Stimulated activated CD4-positive, alpha-beta T cell treated with anti-CD3 and anti-CD28 coated beads, Interleukin-15, amount 100 ng/mL, for 24 hours (primary cell): ENCODE data around the gene GALNT9.

Experiments used
- DNase-seq: peaks from one replicate; pipeline ENCODE4 v3.0.0-alpha.2; 2020

Gene GALNT9

GRCh38 chr12:132194556-132194955 is 134.8 kb downstream of the GALNT9 start:
- no peak for DNase-seq

DNA sequence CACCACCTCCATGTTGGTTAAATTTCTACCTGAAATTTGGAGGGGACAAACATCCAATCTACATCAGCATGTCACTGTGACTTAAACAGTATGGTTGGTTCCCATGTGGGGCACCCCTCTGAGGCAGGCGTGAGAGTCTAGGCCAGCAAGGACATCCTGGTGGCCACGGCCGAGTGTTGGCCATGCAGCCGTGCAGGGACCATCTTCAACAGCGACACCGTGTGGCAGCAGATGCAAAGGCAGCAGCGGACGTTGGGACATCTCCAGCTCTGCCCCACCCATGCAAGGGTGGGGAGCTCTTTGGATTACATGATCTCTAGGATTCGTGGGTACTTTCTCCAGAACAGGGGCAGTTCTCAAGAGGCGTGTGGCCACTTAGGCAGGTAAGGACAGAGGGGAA is 135.3 kb downstream of the GALNT9 start:
- peak; percentile 36 for DNase-seq

DNA sequence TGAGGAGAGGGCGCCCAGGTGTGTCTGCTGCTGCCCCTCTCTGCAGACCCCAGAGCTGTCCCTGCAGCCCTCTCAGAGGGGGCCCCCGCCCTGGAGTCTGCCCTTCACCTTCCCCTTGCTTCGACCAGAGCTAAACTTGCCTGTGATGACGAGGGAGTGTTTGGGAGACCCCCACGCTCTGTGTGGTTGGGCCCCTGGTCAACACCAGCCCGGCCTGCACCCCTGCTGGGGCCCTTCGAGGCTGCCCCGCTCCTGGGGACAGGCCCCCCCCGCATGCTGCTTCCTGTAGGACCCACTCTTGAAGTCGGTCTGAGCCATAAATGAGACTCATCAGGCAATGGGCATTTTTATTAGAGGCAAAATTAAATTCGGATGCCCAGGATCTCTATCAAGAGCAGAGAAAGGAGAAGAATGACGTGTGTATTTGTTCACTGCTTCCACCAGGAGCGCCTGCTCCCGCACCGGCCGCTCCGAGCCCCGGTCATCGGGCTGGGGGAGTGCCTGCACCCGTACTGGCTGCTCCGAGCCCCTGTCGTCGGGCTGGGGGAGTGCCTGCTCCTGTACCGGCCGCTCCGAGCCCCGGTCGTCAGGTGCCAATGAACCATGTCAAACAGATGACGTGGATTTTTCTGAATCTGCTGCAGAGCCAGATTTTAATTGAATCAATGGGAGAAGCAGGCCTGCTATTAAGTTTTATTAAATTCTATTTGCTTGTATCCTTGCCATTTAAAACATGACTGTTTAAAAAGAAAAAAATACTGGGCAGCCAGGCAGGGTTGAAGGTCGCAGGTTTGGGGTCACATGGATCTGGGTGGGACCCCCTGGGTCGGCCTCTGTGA is 137.5 kb downstream of the GALNT9 start:
- no peak for DNase-seq

- DNase-seq: no peak
These were observed 138.4 kb downstream of the GALNT9 start for GRCh38 chr12:132190834-132191500.

DNA sequence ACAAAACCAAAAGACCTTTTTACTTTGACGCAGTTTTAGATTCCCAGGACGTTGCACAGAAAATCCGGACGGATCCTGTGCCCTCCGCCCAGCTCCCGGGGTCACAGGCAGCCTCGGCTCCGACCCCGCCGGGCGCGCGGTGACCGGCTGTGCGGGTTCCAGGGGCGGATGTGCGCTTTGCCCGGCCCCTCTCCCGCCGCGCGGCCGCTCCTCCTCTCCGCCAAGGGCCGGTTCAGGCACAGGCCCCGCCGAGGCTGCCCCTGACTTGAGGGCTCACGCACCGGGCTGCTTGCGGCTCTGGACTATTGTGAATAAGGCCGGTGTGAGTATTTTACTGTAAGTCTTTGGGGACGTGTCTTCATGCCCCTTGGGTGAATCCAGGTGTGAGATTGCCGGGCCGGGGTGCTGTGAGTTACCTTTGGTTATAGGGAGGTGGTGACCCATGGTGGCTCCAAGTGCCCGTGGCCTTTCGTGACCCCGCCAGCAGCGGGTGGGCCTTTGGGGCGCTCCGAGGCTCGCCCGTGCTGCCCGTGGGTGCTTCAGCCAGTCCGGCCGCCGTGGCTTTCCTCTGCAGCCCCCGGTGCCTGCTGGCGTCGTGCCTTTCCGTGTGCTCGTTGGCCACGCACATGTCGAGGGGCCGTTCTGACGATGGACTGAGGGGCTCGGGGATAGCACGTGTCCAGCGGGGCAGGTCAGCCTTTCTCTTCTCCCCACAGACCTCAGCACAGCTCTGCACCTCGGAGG is 139.2 kb downstream of the GALNT9 start:
- no peak for DNase-seq

DNA sequence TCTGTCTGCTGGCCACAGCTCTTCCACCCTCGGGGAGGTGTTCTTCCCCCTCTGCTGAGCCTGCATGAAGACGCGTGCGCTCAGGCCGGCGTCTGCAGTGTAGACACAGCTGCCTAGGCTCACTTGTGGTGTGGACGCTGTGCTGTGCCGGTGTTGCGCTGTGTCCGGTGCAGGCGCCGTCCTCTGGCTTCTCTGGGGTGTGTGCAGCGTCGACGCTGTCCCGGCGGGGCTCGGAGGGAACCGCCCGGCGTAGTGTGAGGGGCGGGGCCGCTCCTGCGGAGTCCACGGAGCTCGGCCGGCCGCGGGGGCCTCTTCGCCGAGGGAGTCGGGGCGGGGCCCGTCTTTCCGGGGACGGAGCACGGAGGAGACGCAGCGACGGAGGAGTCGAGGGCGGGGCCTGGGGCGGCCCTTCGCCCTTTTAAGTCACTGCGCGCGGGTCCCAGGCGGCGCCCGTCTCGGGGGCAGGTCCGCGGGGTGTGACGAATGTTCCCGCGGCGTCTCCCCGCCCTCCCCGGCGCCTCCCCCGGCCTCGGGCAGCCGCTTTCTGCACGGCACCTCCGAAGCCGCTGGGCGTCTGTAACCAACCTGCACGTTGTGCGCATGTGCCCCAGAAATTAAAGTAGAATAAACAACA is 139.9 kb downstream of the GALNT9 start:
- peak; percentile 97 for DNase-seq

DNA sequence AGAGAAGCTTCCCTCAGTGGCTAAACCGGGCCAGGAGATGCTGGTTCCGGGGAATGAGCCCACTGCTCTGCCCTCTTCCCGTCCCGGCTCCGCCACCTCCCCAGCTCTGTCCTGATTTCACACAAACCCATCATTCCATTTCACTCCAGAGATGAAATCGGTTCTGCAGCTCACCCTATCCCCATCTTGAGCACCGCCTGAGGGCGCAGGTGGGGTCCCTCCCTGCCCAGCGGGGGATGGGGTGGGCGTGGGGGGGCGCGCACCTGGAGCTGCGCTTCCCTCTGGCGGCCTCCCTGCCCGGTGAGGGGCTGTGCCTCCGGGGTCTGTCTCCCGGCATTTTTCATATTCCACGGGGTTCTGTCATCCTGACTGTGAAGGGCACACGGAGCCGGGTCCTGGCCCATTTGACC is 140.5 kb downstream of the GALNT9 start:
- DNase-seq: no peak

DNA sequence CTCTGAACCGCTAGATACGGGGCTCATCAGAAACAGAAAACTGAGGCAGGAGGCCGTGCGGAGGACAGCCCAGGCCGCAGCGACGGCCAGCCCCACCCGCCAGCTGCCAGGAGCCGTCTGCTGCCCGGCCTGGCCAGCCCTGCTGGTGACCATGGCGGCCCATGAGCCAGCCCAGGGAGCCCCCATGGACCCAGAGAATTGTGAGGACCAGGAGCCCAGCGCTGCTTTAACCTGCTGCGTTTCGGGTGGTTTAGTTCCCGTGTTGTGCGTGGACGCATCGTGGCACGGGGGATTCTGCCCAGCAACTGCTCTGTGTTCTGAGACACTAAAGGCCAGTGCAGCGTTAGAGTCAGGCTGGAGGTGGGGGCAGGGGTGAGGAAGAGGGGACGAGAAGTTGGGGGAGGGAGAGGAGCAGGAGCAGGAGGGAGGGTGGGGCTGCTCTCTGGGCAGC is 140.9 kb downstream of the GALNT9 start:
- no peak for DNase-seq

DNA sequence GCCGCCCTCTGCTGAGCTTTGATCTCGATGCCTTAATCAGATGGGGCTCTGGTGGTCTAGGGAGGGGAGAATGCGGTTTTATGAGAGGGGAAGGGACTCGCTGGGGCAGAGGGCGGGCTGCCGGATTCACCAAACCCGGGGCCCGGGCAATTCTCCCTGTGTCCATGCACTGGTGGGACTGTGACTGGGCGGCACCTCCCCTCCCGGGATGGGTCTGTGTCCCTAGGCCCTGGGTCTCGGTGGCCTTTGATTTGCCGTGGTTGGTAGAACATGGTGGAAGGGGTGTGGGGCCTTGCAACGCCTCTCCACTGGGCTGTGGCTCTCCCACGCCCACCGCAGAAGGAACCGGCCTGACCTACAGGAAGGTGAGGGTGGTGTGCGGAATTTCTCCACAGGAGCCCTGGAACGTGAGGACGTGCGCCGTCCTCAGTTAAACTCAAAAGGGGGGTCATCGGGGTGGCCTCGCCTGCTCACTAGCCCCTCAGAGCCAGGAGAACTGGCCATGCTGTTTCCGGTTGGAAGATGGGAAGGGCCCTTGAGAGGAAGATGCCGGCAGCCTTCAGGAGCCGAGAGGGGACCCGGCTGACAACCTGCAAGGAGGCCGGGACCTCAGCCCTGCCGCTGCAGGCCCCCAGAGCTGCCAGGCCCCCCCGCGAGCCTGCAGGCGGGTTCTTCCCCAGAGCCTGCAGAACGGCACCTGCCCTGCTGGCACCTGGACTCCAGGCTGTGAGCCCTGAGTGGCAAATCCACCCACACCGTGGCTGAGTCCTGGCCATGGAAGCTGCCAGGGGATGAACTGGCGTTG is 141.5 kb downstream of the GALNT9 start:
- DNase-seq: no peak

- DNase-seq: peak; percentile 34
These were observed 142.3 kb downstream of the GALNT9 start for GRCh38 chr12:132186857-132187620.

- DNase-seq: no peak
These were observed 143.1 kb downstream of the GALNT9 start for GRCh38 chr12:132186208-132186856.

- DNase-seq: no peak
These were observed 143.7 kb downstream of the GALNT9 start for GRCh38 chr12:132185705-132186104.

GRCh38 chr12:132182711-132183365 is 146.6 kb downstream of the GALNT9 start:
- DNase-seq: no peak

- no peak for DNase-seq
These were observed 147.1 kb downstream of the GALNT9 start for GRCh38 chr12:132182206-132182710.

DNA sequence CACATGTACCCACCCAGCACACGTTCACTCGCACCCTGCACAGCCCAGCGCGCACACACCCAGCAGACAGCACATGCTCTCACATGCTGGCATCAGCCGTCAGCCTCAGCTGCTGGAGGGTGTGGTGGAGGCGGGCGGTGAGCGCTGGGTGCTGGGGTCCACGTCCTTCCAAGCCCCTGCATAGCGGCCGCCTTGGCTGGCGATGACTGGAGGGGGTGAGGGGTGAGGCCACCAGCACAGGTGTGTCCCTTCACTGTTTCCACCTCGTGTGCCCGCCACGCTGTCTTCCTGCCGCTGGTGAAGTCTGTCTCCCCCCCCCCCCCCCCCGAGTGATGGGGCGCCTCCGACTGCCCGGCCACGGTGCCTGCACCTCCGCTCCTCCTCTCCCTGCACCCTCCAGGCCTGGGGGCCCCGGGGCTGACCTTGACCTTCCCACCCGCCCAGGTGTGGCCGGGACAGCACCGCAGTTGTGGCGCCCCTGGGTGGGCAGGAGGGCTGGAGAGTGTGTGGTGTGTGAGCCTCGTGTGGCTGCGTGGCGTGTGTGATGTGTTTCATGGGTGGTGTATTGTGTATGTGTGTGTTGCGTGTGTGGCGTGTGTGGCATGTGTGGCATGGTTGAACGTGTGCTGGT is 147.7 kb downstream of the GALNT9 start:
- DNase-seq: no peak

DNA sequence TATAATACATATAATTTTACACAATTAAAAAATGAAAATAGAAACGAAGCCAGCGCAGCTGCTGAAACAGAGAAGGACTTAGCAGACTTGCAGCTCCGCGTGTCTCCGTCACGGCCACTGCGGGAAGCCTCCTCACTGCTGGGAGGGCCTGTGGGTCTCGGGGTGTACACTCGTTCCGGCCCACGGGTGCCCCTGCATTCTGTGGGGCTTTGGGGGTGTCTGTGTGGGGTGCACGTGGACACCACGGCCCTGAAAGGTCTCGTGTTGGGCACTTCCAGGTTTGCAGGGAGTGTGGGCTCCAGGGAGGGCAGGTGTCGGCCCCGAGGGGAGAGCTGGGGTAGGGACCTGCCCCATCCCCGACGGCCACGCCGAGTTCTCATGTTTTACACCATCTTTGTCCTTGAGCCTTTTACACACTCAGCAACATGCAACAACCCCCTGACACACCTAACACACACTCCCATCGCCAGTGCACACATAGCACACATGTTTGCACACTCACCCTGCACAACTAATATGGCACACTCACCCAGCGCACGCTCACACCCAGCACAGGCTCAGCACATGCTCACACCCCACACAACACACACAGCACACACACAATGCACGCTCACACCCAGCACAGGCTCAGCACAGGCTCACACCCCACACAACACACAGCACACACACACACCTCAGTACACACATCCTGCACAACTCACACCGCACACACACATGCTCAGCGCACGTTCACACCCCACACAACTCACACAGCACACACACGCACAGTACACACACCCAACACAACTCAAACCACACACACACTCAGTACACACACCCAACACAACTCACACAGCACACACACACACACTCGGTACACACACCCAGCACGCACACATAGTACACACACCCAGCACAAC is 148.5 kb downstream of the GALNT9 start:
- no peak for DNase-seq

DNA sequence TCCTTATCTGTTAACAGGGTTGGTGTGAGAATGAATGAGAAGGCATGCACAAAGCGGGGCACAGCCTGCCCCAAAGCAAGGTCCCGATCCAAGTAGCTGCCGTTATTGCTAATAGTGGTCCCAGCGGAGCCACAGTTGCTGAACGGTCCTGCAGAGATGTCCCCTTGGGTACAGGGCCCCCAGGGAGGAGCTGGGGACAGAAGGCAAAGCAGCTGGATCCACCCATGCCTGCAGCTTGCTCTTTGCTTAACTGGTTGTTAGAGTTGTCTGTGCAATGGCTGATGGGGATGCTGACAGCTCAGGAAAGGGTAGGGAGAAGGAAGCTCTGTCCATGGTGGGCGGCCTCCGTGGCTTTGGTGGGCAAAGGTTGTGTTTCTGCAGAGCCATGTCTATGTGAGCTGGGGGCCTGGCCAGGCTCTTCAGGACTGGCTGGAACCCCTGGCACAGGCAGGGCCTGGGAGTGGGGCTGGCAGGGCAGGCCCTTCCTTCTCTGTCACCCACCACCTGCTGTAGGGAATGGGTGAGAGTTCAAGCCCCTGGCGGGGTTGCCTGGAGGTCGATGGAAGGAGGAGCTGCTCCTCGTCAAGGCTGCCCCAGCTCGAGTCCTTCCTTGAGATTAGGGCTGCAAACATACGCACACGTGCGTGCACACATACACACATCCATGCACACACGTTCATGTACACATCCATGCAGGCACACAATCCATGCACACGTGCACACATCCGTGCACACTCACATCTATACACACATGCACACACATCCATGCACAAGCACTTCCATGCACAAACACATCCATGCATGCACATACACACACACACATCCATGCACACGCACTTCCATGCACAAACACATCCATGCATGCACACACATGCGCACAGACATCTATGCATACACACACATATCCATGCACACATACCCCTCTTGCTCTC is 149.7 kb downstream of the GALNT9 start:
- no peak for DNase-seq
